Lower leg skin (tissue), 4 donors: Measurements from ENCODE around the gene OR4C11. TPM values are rescaled to one million over a fixed set of nuclear protein-coding genes. Genes with fewer than 3 reads are reported as not detected.

Experiments
- DNase-seq, 2 donors: peaks; one replicate each; pipeline ENCODE4 v3.0.0-alpha.2; 2019; ENCODE audit warnings: low spot score in 2 of 2
- H3K4me3 ChIP-seq: fragments of 200-600 bp; sonication (generic); 2 replicates; pipeline ENCODE4 v1.5.1; 2017; ENCODE audit warnings: mild to moderate bottlenecking, low read depth; ENCODE audit not compliant: poor library complexity, severe bottlenecking
- POLR2A ChIP-seq, 2 donors: fragments of 450-650 bp; IDR thresholded peaks; one replicate each; pipeline ENCODE4 v1.6.1; 2016 to 2017; ENCODE audit warnings: antibody characterized with exemption in 2 of 2, mild to moderate bottlenecking in 1 of 2, moderate library complexity in 1 of 2
- WGBS, 2 donors: methylation state at CpG; one replicate each; pipeline ENCODE4 v1.1.5; 2018; 5-methylcytosine and 5-hydroxymethylcytosine counted together
- intact Hi-C: fragments of 100-400 bp; cut with DNase I; formaldehyde crosslinking; loops from one replicate; pipeline ENCODE4 v1.15.0; 2023; ENCODE audit warnings: low total_unique reads
- total RNA-seq, 4 donors: library from RNA; depleted of rRNA; stranded (reverse); fragments of >200 nt; gene quantifications; one replicate each; pipeline ENCODE4 v1.1.0, GENCODE V29; 2016
- TF ChIP-seq, protein P1 (sequence below), 3 donors: fragments of 450-650 bp; IDR thresholded peaks; one replicate each; pipeline ENCODE4 v1.5.1; 2016; ENCODE audit warnings: antibody characterized with exemption in 3 of 3, mild to moderate bottlenecking in 3 of 3, moderate library complexity in 2 of 3

The OR4C11 gene
- total RNA-seq, 4 donors from 2014 or later: not detected

DNA sequence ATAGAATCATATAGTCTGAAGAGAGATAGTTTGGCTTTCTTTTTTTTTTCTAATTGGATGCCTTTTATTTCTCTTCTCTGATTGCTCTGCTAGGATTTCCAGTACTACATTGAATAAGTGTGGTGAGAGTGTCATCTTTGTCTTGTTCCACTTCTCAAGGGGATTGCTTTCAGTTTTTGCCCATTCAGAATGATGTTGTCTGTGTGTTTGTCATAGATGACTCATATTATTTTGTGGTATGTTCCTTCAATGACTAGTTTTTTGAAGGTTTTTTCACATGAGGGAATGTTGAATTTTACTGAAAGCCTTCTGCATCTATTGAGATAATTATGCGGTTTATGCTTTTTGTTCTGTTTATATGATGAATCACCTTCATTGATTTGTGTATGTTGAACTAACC is 17.1 kb upstream of the OR4C11 start:
- 77 to 93% methylated on average over 1 of the region's 1 CpG for WGBS, 2 donors
- TF ChIP-seq, protein P1, sequence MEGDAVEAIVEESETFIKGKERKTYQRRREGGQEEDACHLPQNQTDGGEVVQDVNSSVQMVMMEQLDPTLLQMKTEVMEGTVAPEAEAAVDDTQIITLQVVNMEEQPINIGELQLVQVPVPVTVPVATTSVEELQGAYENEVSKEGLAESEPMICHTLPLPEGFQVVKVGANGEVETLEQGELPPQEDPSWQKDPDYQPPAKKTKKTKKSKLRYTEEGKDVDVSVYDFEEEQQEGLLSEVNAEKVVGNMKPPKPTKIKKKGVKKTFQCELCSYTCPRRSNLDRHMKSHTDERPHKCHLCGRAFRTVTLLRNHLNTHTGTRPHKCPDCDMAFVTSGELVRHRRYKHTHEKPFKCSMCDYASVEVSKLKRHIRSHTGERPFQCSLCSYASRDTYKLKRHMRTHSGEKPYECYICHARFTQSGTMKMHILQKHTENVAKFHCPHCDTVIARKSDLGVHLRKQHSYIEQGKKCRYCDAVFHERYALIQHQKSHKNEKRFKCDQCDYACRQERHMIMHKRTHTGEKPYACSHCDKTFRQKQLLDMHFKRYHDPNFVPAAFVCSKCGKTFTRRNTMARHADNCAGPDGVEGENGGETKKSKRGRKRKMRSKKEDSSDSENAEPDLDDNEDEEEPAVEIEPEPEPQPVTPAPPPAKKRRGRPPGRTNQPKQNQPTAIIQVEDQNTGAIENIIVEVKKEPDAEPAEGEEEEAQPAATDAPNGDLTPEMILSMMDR (IDR thresholded peaks at IDR 0.05): no peak
- no peak for TF ChIP-seq POLR2A (IDR thresholded peaks at IDR 0.05)
- H3K4me3 ChIP-seq: no peak overlapping the region
- intact Hi-C loops: no loop called here
- no peak for DNase-seq

DNA sequence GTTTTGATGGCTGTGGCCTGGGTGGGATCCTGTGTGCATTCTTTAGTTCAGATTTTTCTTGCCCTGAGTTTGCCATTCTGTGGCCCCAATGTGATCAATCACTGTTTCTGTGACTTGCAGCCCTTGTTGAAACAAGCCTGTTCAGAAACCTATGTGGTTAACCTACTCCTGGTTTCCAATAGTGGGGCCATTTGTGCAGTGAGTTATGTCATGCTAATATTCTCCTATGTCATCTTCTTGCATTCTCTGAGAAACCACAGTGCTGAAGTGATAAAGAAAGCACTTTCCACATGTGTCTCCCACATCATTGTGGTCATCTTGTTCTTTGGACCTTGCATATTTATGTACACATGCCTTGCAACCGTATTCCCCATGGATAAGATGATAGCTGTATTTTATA is 34.9 kb downstream of the OR4C11 start:
- intact Hi-C loops: no loop called here
- TF ChIP-seq, protein P1 (IDR thresholded peaks at IDR 0.05): no peak
- no peak for TF ChIP-seq POLR2A (IDR thresholded peaks at IDR 0.05)
- no peak overlapping the region for H3K4me3 ChIP-seq
- WGBS, 2 donors: 28 to 35% methylated on average over 1 of the region's 1 CpG
- DNase-seq: no peak

DNA sequence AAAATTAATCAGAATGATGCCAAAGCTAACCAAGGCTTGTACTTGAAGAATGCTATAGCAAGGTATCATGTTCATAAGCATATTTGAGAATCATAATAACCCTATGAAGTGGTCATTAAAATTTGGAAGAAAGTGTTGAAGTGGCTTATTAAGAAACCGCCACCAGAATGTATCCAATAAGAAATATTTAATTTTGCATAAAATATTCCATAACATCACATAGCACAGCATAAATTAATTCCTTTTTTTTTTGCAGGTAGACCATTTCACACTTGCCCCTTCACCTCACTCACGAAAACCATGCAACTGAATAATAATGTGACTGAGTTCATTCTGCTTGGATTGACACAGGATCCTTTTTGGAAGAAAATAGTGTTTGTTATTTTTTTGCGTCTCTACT is 35.6 kb downstream of the OR4C11 start, which contains the start of gene OR4C16:
Gene OR4C16, plus strand, starts transcription at position 301 of the 400 bp plus-strand sequence. Its CDS starts 0 bp downstream, at position 301.
- no peak for DNase-seq
- H3K4me3 ChIP-seq: no peak within 1 kb of the TSS
- intact Hi-C loops: no loop called here
- no peak for TF ChIP-seq POLR2A (IDR thresholded peaks at IDR 0.05)
- TF ChIP-seq, protein P1 (IDR thresholded peaks at IDR 0.05): no peak
- WGBS, 2 donors: 62 to 72% methylated on average over 3 of the region's 3 CpGs

DNA sequence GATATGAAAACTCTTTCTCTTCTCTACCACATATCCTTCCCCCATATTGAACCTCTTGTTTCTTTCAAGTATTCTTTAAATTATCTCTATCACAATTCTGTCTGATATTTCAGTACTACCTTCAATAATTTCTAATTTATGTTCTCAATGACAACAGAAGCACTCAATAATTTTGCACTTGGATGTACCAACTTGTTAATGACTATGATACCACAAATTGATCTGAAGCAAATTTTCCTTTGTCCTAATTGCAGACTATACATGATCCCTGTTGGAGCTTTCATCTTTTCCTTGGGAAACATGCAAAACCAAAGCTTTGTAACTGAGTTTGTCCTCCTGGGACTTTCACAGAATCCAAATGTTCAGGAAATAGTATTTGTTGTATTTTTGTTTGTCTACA is 53.3 kb downstream of the OR4C11 start, which contains the start of gene OR4C15:
Gene OR4C15, plus strand, starts transcription at position 301 of the 400 bp plus-strand sequence. Its CDS starts 0 bp downstream, at position 301.
- TF ChIP-seq, protein P1 (IDR thresholded peaks at IDR 0.05): no peak
- intact Hi-C loops: no loop called here
- H3K4me3 ChIP-seq: no peak within 1 kb of the TSS
- no peak for DNase-seq

Other genes with a start within 250 kb of the OR4C11 start
- gene OR4A15, start 239.7 kb downstream of the OR4C11 start, total RNA-seq: not detected
- not detected for gene OR4C15, start 53.2 kb downstream of the OR4C11 start, total RNA-seq
- not detected for gene OR4C16, start 35.5 kb downstream of the OR4C11 start, total RNA-seq
- gene OR4P4, start 27.5 kb upstream of the OR4C11 start, total RNA-seq: not detected
- gene OR4S2, start 40.7 kb upstream of the OR4C11 start, total RNA-seq: not detected
- gene OR4C6, start 54.6 kb upstream of the OR4C11 start, total RNA-seq: not detected
- not detected for gene OR5D13, start 165.8 kb upstream of the OR4C11 start, total RNA-seq
- gene OR5D14, start 187.9 kb upstream of the OR4C11 start, total RNA-seq: not detected
- not detected for gene OR5L1, start 203.7 kb upstream of the OR4C11 start, total RNA-seq
- gene OR5D18, start 212.0 kb upstream of the OR4C11 start, total RNA-seq: not detected
- gene OR5L2, start 219.6 kb upstream of the OR4C11 start, total RNA-seq: not detected
- not detected for gene OR5D16, start 231.1 kb upstream of the OR4C11 start, total RNA-seq